ENCODE data around the gene TP53.

GRCh38 chr17:7618608-7619007 lies 68.7 kb downstream of the TP53 start:
- TF ChIP-seq CTCF (conservative IDR thresholded peaks at IDR 0.05 in 1 of 2, IDR thresholded peaks at IDR 0.05 in 1 of 2; ENCODE audit: low read depth in 1 of 2, low read length in 2 of 2) (no peak), EZH2 (IDR thresholded peaks at IDR 0.05; ENCODE audit: low read length, missing control alignments) (no peak)
